ENCODE results near the gene C1orf141.
"Not testable (repeated sequence)": the region's sequence is repeated elsewhere in the genome, so short reads cannot be mapped to it uniquely, and the experiment has no call there.

Gene C1orf141

GRCh38 chr1:67142931-67143330 lies 8.2 kb upstream of the C1orf141 start:
- no peak for DNase-seq (ENCODE audit: low read depth)

DNA sequence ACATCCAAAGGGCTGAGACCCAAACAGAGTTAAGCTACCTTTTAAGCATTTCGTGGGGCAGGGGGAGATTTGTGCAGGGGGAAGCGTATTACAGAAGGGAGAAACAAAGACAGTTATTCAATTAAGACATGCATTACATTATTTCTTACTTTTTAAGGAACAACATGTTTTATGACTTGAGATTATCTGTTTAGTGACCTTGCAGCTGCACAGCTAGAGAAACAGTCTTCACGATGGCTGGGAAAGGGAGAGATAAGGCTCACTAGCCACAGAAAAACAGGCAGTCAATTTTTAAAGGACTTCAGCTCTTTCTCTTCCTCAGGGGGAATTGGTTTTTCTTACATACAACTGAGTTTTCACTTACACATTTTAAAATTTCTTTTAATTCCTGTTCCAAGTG lies 7.1 kb upstream of the C1orf141 start:
- not testable (repeated sequence) for DNase-seq (ENCODE audit: low read depth)

DNA sequence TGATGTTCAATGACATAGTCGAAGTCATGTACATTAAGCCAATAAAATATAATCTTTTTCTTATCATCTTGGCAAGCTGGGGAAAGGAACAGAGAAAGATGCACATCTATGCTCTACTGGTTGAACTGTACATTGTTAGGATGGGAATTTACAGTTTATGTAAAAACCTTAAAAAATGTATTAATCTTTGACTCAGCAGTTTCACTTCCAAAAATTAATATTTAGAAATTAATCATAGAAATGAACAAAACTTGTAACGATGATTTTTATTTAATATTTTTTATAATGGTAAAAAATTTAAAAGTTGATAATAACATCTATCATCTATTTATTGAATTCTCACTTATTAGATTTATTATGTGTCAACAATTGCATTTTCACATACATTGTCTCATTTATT lies 5.7 kb upstream of the C1orf141 start:
- no peak for DNase-seq (ENCODE audit: low read depth)

- no peak for DNase-seq (ENCODE audit: low read depth)
Observed at GRCh38 chr1:67138813-67139499, 4.2 kb upstream of the C1orf141 start.

DNA sequence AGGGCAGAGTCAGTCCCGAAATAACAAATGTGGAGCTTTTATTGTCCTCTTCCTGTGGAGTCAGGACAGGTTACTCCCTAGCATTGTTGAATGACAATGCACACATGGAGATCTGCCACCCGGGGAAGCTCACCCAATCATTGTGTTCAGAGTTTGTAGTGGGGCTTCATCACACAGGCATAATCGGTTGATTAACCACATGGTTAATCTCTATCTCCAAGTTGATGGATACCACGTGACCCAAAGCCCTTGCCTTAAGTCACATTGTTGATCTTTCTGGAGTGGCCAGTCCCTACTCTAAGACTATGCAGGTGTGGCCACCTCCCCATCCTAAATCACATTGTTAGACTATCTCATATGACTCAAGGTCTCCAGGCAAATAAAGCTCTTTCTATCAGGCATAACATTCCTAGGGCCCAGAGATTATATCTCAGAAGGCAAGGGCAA lies 2.6 kb upstream of the C1orf141 start:
- DNase-seq (ENCODE audit: low read depth), result no peak

DNA sequence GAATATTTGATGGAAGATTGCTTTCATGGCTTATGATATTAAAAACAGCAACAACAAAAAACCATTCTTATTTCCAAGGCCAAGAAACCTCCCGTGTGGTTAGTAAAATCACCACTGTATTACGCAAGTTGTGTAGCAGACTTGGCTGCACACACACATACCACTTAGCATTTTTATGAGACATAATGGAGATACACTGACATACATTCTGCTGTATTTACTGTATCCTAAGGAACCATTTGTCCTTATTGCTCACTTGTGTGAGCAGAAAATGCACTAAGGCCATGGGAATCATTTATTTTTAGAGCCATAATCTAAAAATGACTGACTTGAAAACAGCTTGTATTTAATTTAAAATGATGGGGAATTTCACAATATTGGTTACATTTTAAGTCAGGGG lies 584 bp upstream of the C1orf141 start:
- no peak for DNase-seq (ENCODE audit: low read depth)

DNA sequence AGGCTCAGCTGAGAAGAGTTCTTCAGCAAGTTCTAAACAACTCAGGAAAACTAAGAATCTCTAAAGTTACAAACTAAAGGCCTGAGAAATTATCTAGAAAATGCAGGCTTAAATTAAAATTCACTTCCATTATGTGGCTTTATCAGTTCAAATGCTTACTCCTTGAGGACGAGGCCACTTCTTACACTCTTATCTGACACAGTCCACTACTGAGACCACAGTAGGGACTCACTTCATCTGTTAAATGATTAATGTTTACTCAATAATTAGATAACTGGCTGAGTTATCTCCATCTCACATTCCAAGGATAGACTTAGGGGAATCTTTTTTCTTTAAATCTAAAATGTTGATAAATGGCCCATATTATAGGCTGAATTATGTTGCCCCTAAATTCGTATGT lies 1.6 kb downstream of the C1orf141 start:
- no peak for DNase-seq (ENCODE audit: low read depth)

DNA sequence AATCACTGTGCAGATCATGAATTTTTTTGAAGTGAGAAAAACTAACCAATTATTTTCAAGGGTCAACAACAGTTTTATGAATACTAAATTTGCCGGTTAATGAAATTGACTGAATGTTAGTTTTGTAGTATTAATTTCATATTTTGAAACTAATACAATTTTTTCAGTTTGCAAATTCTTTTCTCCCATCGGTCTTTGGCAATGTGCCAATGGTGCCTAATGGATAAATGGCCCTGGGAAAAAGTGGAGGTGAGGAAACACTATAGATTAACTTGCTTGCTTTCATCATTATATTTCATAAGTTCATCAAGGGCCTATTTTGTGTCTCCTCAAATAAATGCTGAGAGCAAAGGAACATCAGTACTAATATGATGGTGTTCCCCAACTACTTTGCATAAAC lies 4.1 kb downstream of the C1orf141 start:
- no peak for DNase-seq (ENCODE audit: low read depth)

DNA sequence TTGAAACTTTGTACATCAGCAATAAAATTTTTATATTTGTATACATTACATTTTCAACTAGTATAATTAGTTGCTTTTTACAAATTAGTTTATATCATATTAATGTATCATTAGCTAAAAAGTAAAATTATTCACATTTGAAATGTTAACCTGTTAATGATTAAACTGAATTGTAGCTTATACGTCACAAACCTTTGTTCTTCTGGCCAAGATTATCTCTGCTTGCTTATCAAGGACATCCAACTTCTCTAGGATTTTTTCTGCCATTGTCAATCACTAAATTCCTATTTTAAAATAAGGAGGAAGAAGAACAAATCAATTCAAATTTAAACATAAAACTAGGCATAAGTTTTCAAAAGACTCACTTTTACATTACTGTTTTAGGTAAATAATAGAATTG lies 7.8 kb downstream of the C1orf141 start:
- no peak for DNase-seq (ENCODE audit: low read depth)

- DNase-seq (ENCODE audit: low read depth), result no peak
Observed at GRCh38 chr1:67126111-67126746, 8.5 kb downstream of the C1orf141 start.

DNA sequence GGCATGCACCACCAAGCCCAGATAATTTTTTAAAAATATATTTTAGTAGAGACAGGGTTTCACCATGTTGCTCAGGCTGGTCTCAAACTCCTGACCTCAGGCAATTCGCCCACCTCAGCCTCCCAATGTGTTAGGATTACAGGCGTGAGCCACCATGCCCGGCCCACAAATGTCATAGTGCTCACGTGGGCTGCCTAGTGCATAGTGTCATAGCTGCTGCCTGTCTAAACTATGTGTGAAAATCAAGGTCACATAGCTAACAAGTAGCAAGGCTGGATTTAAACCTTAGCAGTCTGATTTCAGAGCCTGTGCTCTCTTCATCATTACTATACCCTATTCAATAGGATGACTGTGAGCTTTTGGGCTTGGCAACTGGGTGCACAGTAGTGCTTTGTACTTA lies 10.3 kb downstream of the C1orf141 start:
- no peak for DNase-seq (ENCODE audit: low read depth)

DNA sequence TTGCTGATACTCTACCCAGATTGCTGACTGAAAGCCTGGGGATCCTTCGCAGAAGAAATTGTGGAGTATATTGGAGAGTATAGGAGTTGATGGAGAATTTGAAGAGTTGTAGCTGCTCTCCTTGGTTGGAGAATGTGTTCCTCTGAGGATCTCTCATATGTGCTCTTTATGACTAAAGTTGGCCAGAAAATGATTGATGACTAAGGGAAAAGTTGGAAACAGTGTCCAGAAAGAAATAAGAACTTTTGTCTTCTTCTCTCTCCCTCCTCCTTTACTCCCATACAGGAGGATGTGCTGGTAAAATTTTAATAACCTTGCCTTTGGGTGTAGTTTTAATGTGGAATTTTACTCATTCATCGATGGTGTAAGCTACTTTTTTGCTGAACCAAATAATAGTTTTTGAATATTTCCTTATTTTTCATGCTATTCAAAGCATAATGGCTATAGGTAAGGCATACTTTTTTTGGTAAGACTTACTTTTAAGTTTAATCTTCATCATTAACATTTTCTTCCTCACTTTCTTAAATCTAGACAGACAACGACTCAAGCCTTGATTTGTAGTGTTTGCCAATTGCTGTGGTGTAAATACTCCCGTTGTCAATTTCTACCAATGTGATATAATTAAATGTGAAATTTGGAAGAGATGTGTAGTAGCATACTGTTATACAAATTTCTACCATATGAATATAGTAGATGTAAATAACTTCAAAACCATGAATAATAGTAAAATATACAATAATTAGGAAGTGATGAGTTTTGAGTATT lies 13.7 kb downstream of the C1orf141 start:
- no peak for DNase-seq (ENCODE audit: low read depth)

DNA sequence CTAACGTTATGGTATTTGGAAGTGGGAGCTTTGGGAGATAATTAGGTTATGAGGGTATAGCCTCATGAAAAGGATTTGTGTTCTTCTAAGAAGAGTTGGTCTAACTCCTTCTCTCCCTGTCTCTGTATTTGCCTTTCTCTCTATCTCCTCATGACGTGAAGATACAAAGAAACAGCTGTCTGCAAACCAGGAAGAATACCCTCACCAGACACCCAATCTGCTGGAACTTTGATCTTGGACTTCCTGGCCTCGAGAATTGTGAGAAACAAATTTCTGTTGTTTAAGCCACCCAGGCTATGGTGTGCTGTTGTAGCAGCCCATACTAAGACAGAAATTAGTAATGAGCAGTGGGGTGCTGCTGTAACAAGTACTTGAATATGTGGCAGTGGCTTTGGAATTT lies 16.1 kb downstream of the C1orf141 start:
- DNase-seq (ENCODE audit: low read depth), result no peak

DNA sequence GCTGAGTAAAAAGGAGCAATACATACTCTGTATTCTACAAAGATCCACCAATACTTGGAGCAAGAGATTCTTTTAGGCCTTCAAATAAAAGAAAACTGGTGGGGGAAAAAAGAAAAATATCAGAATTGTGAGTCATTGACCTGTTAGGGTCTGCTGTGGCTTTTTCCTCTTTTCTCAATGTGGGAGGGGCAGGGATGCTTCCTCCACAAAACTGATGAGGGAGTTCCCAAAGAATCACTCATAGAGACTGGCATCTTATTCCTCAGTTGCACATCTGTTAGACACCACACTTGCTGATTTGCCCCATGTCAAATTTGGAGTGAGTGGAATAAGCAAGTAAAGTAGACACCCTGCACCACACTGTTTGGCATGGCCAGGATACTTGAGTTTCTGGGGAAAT lies 16.6 kb downstream of the C1orf141 start:
- peak; percentile 9 for DNase-seq (ENCODE audit: low read depth)

DNA sequence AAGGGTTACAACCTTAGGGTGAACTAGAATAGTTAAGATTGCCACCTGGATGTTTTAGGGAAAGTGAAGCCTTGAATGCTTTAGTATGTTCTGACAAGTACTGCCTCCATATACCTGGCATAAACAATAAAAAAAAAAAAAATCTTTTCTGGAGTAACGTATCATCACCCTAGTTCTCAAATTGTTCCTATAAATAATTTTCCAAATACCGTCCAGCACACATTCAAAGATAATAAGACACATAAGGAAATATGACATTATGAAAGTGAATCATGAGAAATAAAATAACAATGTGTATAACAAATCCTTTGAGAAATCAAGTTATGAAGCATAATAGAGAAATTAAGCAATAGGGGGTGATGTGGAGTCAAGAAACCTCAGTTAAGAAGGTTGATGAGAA lies 20.6 kb downstream of the C1orf141 start:
- DNase-seq (ENCODE audit: low read depth), result no peak

DNA sequence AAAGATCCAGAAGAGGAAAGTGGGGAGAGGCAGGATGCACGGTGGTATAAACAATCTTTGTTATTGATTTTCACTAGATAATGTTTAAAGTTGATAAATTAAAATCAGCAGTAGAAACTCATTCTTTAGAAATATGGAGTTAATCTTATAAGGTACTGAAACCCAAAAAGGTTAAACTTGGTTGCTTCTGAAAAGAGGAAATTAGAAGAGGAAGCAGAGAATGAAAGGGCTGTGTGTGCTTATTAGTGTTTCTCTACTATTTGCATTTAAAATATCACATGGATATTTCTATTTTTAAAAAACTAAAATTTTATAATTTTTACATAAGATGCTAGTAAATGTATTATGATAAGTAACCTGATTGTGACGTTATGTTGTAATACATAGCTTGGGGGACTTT lies 24.4 kb downstream of the C1orf141 start:
- DNase-seq (ENCODE audit: low read depth), result no peak

DNA sequence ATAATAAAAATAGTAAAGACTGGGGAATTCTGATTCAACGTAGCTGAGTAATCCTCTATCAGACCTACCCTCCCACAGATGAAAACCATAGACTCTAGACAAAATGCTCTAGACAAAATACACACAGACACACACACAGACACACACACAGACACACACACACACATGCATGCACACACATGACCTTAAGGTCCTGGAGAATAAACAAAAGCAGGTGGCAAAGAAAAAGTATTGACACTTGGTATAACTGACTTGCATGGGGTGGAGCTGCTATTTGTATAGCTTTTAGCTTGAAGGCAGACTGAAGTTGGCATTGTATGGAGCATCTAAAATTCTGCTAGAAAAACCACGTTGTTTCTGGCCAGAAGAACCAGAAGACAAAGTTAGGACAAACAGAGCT lies 29.3 kb downstream of the C1orf141 start:
- no peak for DNase-seq (ENCODE audit: low read depth)

DNA sequence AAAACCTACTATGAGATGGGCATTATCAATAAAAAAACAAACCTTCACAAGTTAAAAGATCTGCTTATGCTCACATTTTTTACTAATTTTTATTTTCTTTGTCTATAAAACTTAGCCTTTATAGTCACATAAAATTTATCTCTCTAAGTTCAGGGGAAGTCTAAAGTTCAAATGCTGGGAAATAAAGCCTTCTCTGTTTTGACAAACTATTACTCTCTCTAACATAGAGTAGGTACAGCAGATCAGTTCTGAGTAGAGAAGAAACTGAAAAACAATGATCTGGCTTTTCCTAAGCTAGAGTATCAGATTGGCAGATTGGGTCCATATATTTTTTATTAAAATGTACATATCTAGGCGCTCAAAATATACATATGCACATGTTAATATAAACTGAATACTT lies 31.2 kb downstream of the C1orf141 start:
- no peak for DNase-seq (ENCODE audit: low read depth)

- no peak for DNase-seq (ENCODE audit: low read depth)
Observed at GRCh38 chr1:67100833-67101232, 33.9 kb downstream of the C1orf141 start.

DNA sequence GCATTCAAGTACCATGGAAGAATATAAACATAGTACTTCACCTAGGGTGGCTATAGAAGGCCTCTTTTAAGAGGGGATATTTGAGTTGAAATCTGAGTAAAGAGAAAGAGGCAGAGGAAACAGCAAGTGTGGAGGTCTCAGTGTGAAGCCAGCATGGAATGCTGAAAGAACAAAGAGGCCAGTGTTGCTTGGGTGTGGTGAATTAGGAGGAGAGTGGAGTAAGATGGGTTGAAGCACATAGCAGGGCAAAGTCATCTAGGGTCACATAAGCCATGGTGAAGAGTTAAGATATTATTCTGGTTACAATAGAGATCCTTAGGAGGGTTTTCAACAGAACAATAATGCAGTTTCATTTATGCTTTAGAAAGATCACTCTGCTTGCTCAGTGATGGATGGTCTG lies 37.5 kb downstream of the C1orf141 start:
- DNase-seq (ENCODE audit: low read depth), result no peak

DNA sequence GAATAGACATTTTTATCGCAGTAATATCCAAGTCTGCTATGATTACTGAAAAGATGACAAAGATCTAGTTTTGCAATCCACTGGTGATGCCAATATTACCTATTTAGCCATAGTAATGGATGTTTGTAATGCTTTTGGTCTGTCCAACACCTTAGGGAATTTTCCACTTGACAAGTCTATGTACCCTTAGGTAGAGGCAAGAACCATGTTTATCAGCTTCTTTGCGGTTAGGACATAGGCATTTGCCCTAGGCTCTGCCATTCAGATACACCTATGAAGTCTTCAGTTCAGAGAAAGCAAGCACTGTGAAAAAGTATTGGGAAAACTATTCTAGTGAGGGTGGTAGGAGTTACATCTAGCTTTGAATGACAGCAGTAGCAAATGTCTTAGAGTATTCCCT lies 40.6 kb downstream of the C1orf141 start:
- no peak for DNase-seq (ENCODE audit: low read depth)

DNA sequence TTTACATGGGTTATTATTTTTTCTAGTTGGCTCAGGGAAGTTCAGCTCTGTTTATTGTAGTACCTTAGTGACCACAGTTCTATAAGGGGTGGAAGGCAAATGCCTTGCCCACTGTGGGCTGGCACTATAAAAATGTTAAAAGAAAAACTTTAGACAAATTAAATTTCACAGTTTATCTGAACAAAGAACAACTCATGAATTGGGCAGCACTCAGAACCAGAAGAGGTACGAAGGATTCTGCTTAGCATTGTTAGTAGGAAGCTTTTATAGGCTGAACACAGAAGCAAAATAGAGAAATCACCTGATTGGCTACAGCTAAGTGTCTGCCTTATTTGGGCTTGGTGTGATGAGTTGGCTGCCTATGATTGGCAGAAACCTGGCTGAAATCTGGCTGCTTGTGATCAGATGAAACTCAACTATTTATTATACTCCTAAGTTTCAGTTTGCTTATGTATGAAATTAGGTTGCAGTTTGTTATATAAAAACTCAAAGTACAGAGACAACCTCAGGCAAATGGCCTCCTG lies 45.0 kb downstream of the C1orf141 start:
- no peak for DNase-seq (ENCODE audit: low read depth)

- no peak for DNase-seq (ENCODE audit: low read depth)
Observed at GRCh38 chr1:67088440-67088839, 46.3 kb downstream of the C1orf141 start.
